Activated CD4-positive, CD25-positive, alpha-beta regulatory T cell treated with anti-CD3 and anti-CD28 coated beads, Interleukin-2, amount 50 U/mL, for 24 hours (primary cell): ENCODE data around the gene RIF1.

Experiments used
- ATAC-seq, 2 donors: fragments of 150-1000 bp; cut with Tn5 transposase; one replicate each; pipeline ENCODE4 v1.10.0; 2021; ENCODE audit warnings: mild to moderate bottlenecking in 1 of 2, moderate library complexity in 1 of 2

The RIF1 gene

GRCh38 chr2:151422917-151423439, 13.3 kb downstream of the RIF1 start:
- ATAC-seq = peak; percentile 52 to 56

GRCh38 chr2:151423760-151424159, 14.1 kb downstream of the RIF1 start:
- peak; percentile 89 to 90 for ATAC-seq

- peak; percentile 30 to 38 for ATAC-seq
Observed at GRCh38 chr2:151437630-151438029, 27.9 kb downstream of the RIF1 start.

GRCh38 chr2:151438506-151438905, 28.8 kb downstream of the RIF1 start:
- no peak for ATAC-seq

GRCh38 chr2:151439127-151439526, 29.4 kb downstream of the RIF1 start:
- ATAC-seq = no peak

GRCh38 chr2:151459358-151459757, 49.7 kb downstream of the RIF1 start:
- ATAC-seq = no peak

GRCh38 chr2:151465771-151466170, 56.1 kb downstream of the RIF1 start:
- ATAC-seq = no peak

GRCh38 chr2:151470556-151470955, 60.9 kb downstream of the RIF1 start:
- ATAC-seq = no peak

- no peak for ATAC-seq
Observed at GRCh38 chr2:151472966-151473365, 63.3 kb downstream of the RIF1 start.

- ATAC-seq = no peak
Observed at GRCh38 chr2:151475071-151475470, 65.4 kb downstream of the RIF1 start.

GRCh38 chr2:151476287-151476686, 66.6 kb downstream of the RIF1 start:
- no peak for ATAC-seq

- ATAC-seq = no peak
Observed at GRCh38 chr2:151478011-151478410, 68.3 kb downstream of the RIF1 start.

GRCh38 chr2:151481744-151482143, 72.0 kb downstream of the RIF1 start:
- peak; percentile 85 to 91 for ATAC-seq

- peak; percentile 15 to 30 for ATAC-seq
Observed at GRCh38 chr2:151482171-151482725, 72.5 kb downstream of the RIF1 start.

GRCh38 chr2:151483546-151483945, 73.8 kb downstream of the RIF1 start:
- ATAC-seq = no peak

- no peak for ATAC-seq
Observed at GRCh38 chr2:151484100-151484499, 74.4 kb downstream of the RIF1 start.

GRCh38 chr2:151486053-151486452, 76.4 kb downstream of the RIF1 start:
- no peak for ATAC-seq

GRCh38 chr2:151490276-151490675, 80.6 kb downstream of the RIF1 start:
- no peak for ATAC-seq

- no peak for ATAC-seq
Observed at GRCh38 chr2:151491496-151491895, 81.8 kb downstream of the RIF1 start.

GRCh38 chr2:151498178-151498577, 88.5 kb downstream of the RIF1 start:
- ATAC-seq = no peak

- ATAC-seq = no peak
Observed at GRCh38 chr2:151506170-151506569, 96.5 kb downstream of the RIF1 start.

- ATAC-seq = no peak
Observed at GRCh38 chr2:151508519-151508918, 98.8 kb downstream of the RIF1 start.

GRCh38 chr2:151518802-151519201, 109.1 kb downstream of the RIF1 start:
- ATAC-seq = no peak

GRCh38 chr2:151520976-151521375, 111.3 kb downstream of the RIF1 start:
- ATAC-seq = no peak

GRCh38 chr2:151522556-151522955, 112.9 kb downstream of the RIF1 start:
- no peak for ATAC-seq
